AG09319 (cell line): ENCODE data around the gene LCTL.
A peak's percentile ranks its signal among the peaks of the same experiment; 100 is the strongest.

Experiments
- DNase-seq: peaks from one replicate; pipeline ENCODE4 v3.0.0-alpha.2; 2010; ENCODE audit warnings: low read depth; ENCODE audit errors: extremely low read depth
- TF ChIP-seq, protein P1 (sequence below): IDR thresholded peaks from 2 replicates; pipeline ENCODE4 v1.5.1; 2011; ENCODE audit warnings: low read depth, mild to moderate bottlenecking, inconsistent platforms, low read length, moderate library complexity

LCTL gene

GRCh38 chr15:66570842-66571478 is 5.2 kb upstream of the LCTL start:
- no peak for DNase-seq
- TF ChIP-seq, protein P1, sequence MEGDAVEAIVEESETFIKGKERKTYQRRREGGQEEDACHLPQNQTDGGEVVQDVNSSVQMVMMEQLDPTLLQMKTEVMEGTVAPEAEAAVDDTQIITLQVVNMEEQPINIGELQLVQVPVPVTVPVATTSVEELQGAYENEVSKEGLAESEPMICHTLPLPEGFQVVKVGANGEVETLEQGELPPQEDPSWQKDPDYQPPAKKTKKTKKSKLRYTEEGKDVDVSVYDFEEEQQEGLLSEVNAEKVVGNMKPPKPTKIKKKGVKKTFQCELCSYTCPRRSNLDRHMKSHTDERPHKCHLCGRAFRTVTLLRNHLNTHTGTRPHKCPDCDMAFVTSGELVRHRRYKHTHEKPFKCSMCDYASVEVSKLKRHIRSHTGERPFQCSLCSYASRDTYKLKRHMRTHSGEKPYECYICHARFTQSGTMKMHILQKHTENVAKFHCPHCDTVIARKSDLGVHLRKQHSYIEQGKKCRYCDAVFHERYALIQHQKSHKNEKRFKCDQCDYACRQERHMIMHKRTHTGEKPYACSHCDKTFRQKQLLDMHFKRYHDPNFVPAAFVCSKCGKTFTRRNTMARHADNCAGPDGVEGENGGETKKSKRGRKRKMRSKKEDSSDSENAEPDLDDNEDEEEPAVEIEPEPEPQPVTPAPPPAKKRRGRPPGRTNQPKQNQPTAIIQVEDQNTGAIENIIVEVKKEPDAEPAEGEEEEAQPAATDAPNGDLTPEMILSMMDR: no peak

DNA sequence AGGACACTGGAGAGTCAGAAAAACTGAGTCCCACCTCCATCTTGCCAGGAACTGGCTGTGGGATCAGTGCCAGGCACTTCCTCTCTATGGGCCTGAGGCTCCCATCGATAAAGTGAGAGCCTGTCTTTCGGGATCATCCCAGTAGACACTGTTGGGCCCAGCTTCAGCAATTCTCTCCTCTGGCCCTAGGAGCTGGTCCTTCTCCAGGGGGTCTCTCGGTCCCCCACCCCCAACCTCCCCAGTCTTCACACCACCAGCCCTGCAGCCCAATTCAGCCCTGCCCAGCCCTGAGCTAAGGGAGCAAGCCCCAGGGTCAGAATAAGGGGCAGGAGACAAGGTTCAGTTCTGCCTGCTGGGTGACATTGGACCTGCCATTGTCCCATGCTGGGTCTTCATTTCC is 4.5 kb upstream of the LCTL start:
- no peak for DNase-seq
- TF ChIP-seq, protein P1: no peak

- DNase-seq: no peak
- TF ChIP-seq, protein P1: no peak
Measured at GRCh38 chr15:66569461-66570137, 3.8 kb upstream of the LCTL start.

DNA sequence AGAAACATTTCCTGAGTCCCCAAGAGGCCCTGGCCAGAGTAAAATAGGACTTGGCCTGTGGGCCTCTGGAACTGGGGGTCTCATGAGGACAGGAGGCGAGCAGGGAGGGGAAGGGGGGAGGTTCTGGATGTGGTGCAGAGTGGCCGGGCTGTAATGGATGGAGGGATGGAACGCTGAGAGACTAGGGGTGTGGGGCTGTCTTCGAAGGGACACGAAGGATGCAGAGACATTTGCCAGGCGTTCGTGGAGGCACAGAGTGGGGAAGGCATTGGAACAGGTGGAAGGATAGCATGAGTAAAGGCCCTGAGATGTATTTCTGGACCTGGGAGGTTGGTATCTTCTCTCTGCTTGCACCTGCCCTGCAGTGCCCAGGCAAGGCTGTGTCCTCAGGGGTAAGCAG is 2.1 kb upstream of the LCTL start:
- DNase-seq: no peak
- TF ChIP-seq, protein P1: no peak

- TF ChIP-seq, protein P1: peak; percentile 67
- peak; percentile 32 for DNase-seq
Measured at GRCh38 chr15:66566963-66567531, 1.2 kb upstream of the LCTL start.

DNA sequence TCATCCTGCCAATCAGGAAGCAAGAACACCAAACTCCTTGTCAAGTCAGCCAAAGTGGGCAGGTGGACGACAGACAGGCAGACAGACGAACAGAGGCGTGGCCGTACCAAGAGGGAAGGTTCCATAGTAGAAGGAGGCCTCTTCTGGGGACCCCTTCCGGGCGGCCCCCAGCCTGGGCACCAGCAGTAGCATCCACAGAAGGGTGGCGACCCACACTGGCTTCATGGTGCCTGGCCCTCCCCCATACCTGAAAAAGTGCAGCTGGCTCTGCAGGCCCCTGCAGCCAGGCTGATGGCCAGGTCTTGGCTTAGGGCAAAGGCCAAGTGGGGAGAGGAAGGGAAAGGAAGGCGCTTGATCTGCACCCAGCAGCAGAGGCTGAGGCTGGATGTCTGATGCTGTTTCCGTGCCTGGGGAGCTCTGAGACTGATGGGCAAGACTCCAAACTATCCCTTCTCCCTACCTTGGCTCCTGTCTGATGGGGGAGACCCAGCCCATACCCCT is 607 bp downstream of the LCTL start:
- DNase-seq: no peak
- TF ChIP-seq, protein P1: no peak
